KBM-7 (cell line): ENCODE data around the gene MAD1L1.

Experiments used
- DNase-seq: peaks from one replicate; pipeline ENCODE4 v3.0.0-alpha.2; 2015
- in situ Hi-C: fragments of 300-500 bp; cut with MboI; formaldehyde crosslinking; loops from 2 replicates; pipeline ENCODE4 v1.14.3; 2020; ENCODE audit warnings: low sequenced_read_pairs, low pct_unique_long_range_greater_than_20kb, mixed read lengths

Gene MAD1L1

GRCh38 chr7:2008936-2009540 lies 223.7 kb downstream of the MAD1L1 start:
- DNase-seq, result no peak
- in situ Hi-C loops, result no loop called here

- in situ Hi-C loops, result no loop called here
- DNase-seq, result no peak
Measured at GRCh38 chr7:2008101-2008935, 224.4 kb downstream of the MAD1L1 start.

DNA sequence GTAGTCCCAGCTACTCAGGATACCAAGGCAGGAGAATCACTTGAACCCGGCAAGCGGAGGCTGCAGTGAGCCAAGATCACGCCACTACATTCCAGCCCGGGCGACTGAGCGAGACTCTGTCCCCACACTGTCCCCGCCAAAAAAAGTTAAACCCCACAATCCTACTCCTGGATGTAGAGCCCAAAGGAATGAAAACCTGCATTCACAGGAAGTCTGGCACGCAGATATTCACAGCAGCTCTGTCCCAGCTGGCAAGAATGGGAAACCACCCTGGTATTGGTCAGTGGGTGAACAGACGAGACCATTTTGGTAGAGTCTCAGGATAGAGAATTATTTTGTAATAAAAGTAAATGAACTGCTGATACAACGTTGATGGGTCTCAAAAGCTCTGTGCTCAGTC lies 225.2 kb downstream of the MAD1L1 start:
- in situ Hi-C loops, result no loop called here
- DNase-seq, result no peak

GRCh38 chr7:2006921-2007381 lies 225.8 kb downstream of the MAD1L1 start:
- in situ Hi-C loops, result no loop called here
- no peak for DNase-seq

- no peak for DNase-seq
Measured at GRCh38 chr7:2006231-2006771, 226.4 kb downstream of the MAD1L1 start.

GRCh38 chr7:2005786-2006185 lies 227.0 kb downstream of the MAD1L1 start:
- DNase-seq, result no peak

More at GRCh38 chr7:2006231-2006771, 226.4 kb downstream of the MAD1L1 start:
- in situ Hi-C loops, result no loop called here

GRCh38 chr7:2004841-2005725 lies 227.7 kb downstream of the MAD1L1 start:
- no peak for DNase-seq
- in situ Hi-C loops, result no loop called here

More at GRCh38 chr7:2005786-2006185, 227.0 kb downstream of the MAD1L1 start:
- in situ Hi-C loops, result no loop called here

GRCh38 chr7:2003931-2004812 lies 228.6 kb downstream of the MAD1L1 start:
- in situ Hi-C loops, result no loop called here
- DNase-seq, result no peak

GRCh38 chr7:2003451-2003930 lies 229.3 kb downstream of the MAD1L1 start:
- in situ Hi-C loops, result no loop called here
- DNase-seq, result no peak

- in situ Hi-C loops, result no loop called here
- DNase-seq, result no peak
Measured at GRCh38 chr7:2002561-2003450, 229.9 kb downstream of the MAD1L1 start.

DNA sequence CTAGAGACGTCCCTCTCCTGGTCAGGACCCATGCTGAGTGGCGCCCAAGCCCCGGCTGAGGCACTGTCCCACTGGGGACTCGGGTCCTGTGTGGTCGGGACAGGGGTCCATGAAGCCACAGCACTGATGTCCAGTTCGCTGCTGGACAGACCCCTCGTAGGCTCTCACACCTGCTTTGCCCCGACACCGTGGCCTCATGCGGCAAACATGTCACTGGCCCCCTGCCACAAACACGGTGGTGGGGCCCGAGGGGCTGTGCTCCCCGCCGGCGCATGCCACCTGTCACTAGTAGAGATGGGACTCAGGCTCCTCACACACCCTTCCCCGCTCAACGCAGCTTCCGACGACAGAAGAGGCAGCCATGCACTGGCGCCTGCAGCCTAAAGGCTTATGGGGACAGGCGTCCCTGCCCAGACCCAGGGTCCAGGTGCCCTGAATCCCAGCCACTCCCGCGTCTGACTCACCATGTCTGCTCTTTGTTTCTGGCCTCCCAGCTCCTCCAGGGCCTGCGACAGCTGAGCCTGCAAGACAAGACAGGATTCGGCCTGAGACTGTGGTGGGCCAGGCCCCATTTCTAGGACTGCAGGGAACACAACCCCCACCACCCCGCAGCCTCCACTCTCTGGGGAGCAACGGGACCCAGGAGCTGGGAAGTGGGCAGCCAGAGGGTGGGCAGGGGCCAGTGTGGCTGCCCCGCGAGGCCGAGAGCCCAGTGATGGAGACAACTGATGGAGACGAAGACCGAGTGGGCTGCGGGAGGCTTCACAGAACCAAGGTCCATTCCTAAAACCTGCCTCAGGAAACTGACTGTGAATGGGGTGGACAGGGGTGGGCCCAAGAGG lies 230.9 kb downstream of the MAD1L1 start:
- in situ Hi-C loops, result no loop called here
- DNase-seq, result no peak

- in situ Hi-C loops, result no loop called here
- no peak for DNase-seq
Measured at GRCh38 chr7:2000746-2001321, 231.9 kb downstream of the MAD1L1 start.

GRCh38 chr7:2000153-2000687 lies 232.5 kb downstream of the MAD1L1 start:
- in situ Hi-C loops, result no loop called here
- DNase-seq, result no peak

- DNase-seq, result no peak
- in situ Hi-C loops, result no loop called here
Measured at GRCh38 chr7:1999278-1999984, 233.3 kb downstream of the MAD1L1 start.

DNA sequence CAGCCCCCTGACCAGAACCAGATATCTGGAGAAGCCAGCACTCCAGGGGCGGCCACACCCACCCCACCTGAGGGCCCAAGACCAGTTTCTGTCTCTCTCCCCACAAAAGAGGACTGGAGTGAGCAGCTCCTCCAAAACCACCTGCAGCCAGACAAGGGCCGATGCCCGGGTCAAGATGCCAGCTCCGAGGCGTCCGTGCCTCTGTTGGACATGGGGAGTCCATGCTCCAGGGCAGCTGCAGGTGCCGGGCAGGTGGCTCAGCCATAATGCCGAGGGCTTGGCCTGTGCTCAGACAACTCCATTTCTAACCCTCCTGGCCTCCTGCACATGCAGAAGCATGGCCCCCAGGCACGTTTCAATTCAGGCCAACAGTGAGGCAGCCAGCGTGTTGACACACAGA lies 234.6 kb downstream of the MAD1L1 start:
- in situ Hi-C loops, result no loop called here

More for the DNA sequence above, 234.6 kb downstream of the MAD1L1 start:
- no peak for DNase-seq
